ENCODE data around the gene CNP.

- TF ChIP-seq, protein P1, sequence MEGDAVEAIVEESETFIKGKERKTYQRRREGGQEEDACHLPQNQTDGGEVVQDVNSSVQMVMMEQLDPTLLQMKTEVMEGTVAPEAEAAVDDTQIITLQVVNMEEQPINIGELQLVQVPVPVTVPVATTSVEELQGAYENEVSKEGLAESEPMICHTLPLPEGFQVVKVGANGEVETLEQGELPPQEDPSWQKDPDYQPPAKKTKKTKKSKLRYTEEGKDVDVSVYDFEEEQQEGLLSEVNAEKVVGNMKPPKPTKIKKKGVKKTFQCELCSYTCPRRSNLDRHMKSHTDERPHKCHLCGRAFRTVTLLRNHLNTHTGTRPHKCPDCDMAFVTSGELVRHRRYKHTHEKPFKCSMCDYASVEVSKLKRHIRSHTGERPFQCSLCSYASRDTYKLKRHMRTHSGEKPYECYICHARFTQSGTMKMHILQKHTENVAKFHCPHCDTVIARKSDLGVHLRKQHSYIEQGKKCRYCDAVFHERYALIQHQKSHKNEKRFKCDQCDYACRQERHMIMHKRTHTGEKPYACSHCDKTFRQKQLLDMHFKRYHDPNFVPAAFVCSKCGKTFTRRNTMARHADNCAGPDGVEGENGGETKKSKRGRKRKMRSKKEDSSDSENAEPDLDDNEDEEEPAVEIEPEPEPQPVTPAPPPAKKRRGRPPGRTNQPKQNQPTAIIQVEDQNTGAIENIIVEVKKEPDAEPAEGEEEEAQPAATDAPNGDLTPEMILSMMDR (IDR thresholded peaks at IDR 0.05), result no peak
- no peak for TF ChIP-seq POLR2AphosphoS5 (IDR thresholded peaks at IDR 0.05; ENCODE audit: low read depth, low read length)
- TF ChIP-seq SIN3A (IDR thresholded peaks at IDR 0.05; ENCODE audit: borderline replicate concordance, insufficient read depth, low read depth, low read length), result no peak
Measured at GRCh38 chr17:41977991-41978390, 11.4 kb downstream of the CNP start.

Data from Panc1 (cell line).